ENCODE measurements around the gene GARIN5B. TPM values are rescaled to one million over a fixed set of nuclear protein-coding genes. Genes with fewer than 3 reads are reported as not detected.

Gene GARIN5B
- total and polyA plus RNA-seq, 12 donors, result not detected

DNA sequence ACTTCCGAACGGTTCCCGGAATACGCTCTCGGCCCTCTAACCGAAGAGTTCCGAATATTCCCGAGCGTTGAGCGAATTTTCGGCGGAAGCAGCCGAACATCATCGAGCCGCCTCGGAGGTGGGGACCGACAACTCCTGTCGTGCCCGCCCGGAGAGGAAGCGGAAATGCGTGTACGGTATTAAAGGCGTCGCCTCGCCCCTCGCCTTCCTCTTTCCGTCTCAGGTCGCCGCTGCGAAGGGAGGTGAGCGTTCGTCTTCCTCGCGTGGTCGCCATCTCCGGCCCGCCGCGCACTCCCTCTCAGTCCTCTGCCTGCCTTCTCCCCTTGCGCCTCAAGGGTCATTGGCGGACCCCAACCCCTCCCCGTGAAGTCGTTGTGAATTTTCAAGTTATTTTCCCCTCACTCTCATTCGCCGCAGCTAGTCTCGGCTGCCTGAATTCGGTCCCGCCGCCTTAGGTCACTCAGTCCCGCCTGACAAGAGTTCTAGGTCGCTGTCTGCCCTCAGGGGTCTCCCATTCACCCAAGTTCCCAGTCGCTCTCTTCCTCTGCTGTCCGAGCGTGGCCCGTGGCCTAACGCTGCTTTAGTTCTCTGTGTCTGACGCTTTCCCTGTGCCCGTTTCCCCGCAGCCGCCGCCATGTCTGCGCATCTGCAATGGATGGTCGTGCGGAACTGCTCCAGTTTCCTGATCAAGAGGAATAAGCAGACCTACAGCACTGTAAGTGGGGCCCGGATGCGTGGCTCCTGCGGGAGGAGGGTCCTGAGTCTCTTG, 22.8 kb upstream of the GARIN5B start, which contains the start of gene RPL28:
Gene RPL28 (plus strand): TSS at position 209 of the 769 bp plus-strand sequence. CDS start 426 bp downstream, at position 635.
- Histone ChIP-seq H3K4me3 (peak within 1 kb of the TSS; percentile 36 to 93 (median 71)), H3K4me1 (replicated peaks in 1 of 2) (peaks cover 30 to 45% of the 10 kb centered on the region in 2 donors), H3K9me3 (replicated peaks in 1 of 3) (no peaks in the 10 kb centered on the region), H3K27ac (peak within 1 kb of the TSS; percentile 71 to 96 (median 87)), H3K36me3 (replicated peaks in 1 of 2) (peaks cover 0 to 35% of the 10 kb centered on the region in 2 donors), H3K27me3 (no peaks in the 10 kb centered on the region)
- intact Hi-C loops (cut with DNase I), result no loop called here
- DNase-seq, result peak; percentile 98 to 99 (median 99)
- 0 to 1% (median 0%) methylated on average over 40 to 68 of the region's 68 CpGs for WGBS, 4 donors
- peak; percentile 98 for TF ChIP-seq POLR2A (IDR thresholded peaks at IDR 0.05)
- TF ChIP-seq, protein P1, sequence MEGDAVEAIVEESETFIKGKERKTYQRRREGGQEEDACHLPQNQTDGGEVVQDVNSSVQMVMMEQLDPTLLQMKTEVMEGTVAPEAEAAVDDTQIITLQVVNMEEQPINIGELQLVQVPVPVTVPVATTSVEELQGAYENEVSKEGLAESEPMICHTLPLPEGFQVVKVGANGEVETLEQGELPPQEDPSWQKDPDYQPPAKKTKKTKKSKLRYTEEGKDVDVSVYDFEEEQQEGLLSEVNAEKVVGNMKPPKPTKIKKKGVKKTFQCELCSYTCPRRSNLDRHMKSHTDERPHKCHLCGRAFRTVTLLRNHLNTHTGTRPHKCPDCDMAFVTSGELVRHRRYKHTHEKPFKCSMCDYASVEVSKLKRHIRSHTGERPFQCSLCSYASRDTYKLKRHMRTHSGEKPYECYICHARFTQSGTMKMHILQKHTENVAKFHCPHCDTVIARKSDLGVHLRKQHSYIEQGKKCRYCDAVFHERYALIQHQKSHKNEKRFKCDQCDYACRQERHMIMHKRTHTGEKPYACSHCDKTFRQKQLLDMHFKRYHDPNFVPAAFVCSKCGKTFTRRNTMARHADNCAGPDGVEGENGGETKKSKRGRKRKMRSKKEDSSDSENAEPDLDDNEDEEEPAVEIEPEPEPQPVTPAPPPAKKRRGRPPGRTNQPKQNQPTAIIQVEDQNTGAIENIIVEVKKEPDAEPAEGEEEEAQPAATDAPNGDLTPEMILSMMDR (IDR thresholded peaks at IDR 0.05), result peak in 1 of 6 experiments; percentile 25

DNA sequence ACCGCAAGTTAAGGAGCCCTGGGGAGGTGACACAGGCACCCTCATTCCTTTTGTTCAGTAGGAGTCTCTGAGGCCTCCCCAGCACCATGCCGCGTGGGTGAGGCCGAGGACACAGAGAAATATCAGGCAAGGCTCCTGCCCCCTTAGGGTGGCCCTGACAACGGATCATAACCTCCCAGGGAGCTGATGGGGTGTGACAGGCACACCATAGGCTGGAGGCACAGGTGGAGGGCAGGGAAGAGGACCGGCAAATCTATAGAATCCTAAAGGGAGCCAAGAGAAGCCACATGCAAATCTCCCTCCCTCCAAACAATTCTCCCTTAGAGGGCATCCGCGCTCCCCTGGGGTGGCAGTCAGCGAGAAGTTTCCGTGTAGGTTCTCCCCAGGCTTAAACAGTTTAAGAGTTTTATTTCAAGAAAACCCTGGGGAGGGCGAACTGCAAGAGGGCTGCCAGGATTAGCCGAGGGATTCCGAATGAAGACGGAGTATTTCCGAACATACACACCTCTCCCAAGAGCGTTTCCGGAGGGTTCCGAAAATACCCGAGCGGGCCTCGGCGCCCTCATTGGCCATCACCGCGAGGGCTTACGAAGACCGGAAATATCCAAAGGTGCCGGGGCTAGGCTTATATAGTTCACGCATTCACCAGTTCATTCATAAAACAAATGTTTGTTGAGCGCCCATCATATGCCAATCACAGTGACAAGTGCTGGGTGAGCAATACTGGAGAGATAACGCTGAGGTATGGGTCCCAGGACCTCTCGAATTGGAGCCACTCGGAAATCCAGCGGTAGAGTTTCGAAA, 22.1 kb upstream of the GARIN5B start:
- peak in 1 of 2 donors; percentile 5 for TF ChIP-seq POLR2A (IDR thresholded peaks at IDR 0.05)
- TF ChIP-seq, protein P1 (IDR thresholded peaks at IDR 0.05), result peak in 1 of 6 experiments; percentile 11
- 8 to 12% (median 9%) methylated on average over 27 to 34 of the region's 34 CpGs for WGBS, 4 donors
- peak; percentile 96 to 99 (median 97) for DNase-seq
- Histone ChIP-seq H3K9me3 (replicated peaks in 1 of 3) (no peaks in the 10 kb centered on the region), H3K4me3 (peak overlapping the region in 1 of 4 donors; percentile 85), H3K36me3 (replicated peaks in 1 of 2) (peaks cover 0 to 31% of the 10 kb centered on the region in 2 donors), H3K27me3 (no peaks in the 10 kb centered on the region), H3K4me1 (replicated peaks in 1 of 2) (peaks cover 30 to 45% of the 10 kb centered on the region in 2 donors), H3K27ac (peak overlapping the region; percentile 71 to 96 (median 87))
- intact Hi-C loops (cut with DNase I), result loop anchor here in 1 of 2 donors (5.0 kb wide), 1 partner anchor 83 kb away; no protein-coding TSS in a partner anchor

DNA sequence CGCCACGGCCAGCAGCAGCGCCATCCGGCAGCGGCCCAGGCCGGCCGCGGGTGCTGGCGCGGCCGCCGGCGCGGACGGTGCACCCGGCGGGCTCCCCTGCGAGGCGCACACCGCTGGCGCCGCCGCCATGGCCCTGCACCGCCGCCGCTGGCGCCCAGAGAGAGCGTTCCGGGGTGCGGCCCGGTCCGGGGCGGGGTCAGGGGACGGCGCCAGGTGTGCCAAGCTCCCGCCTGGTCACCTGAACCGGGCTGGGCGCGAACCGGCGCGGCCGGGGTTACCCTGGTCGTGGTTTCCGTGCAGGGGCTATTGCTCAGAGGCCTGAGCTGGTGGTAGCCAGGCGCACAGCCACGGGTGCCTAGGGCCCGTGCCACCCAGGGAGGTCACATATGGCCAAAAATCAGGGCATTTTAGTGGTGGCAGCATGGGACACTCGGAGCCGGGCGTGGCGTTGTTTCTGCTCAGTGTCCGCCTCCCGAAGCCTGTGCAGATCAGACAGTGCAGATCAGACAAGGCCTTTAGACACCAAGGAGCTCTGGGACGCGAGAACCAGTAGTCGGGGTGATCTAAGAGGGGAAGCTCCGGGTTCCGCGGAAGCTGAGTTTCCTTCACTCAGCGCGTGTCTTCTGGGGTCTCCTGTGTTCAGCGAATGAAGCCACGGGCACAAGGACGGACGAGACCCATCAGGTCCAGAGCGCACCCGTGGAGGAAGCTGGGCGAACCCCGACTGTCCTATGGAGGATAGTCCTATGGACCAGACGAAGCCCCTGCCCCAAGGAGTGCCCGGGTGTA, 21.3 kb upstream of the GARIN5B start, which contains the start of gene TMEM238:
Gene TMEM238 (minus strand): TSS at position 162 of the 789 bp plus-strand sequence. CDS start 33 bp downstream, at position 129.
- Histone ChIP-seq H3K27me3 (no peaks in the 10 kb centered on the region), H3K9me3 (replicated peaks in 1 of 3) (no peaks in the 10 kb centered on the region), H3K36me3 (replicated peaks in 1 of 2) (peaks cover 0 to 24% of the 10 kb centered on the region in 2 donors), H3K27ac (peak within 1 kb of the TSS; percentile 71 to 96 (median 87)), H3K4me1 (replicated peaks in 1 of 2) (peaks cover 30 to 42% of the 10 kb centered on the region in 2 donors), H3K4me3 (peak within 1 kb of the TSS in 1 of 4 donors; percentile 85)
- DNase-seq, result peak in 5 of 7 donors; percentile 30 to 71 (median 46)
- intact Hi-C loops (cut with DNase I), result loop anchor here in 1 of 2 donors (5.0 kb wide), 1 partner anchor 82 kb away; no protein-coding TSS in a partner anchor
- WGBS, 4 donors, result 23 to 75% (median 36%) methylated on average over 16 to 72 of the region's 72 CpGs
- peak in 1 of 2 donors; percentile 1 for TF ChIP-seq POLR2A (IDR thresholded peaks at IDR 0.05)
- TF ChIP-seq, protein P1 (IDR thresholded peaks at IDR 0.05), result peak in 1 of 6 experiments; percentile 6

All from adrenal gland (tissue), 12 donors.